IMR-90 (cell line): ENCODE data around the gene SMOC1.
A peak's percentile ranks its signal among the peaks of the same experiment; 100 is the strongest.

Experiments
- BHLHE40 ChIP-seq: fragments of 150-350 bp; IDR thresholded peaks from 2 replicates; pipeline ENCODE4 v1.6.1; 2016; ENCODE audit warnings: mild to moderate bottlenecking, low read depth, low read length
- CEBPB ChIP-seq: IDR thresholded peaks from 2 replicates; pipeline ENCODE4 v1.6.1; 2012; ENCODE audit warnings: low read depth, low read length, improper control_type of control experiment
- CHD1 ChIP-seq: IDR thresholded peaks from 2 replicates; pipeline ENCODE4 v1.6.1; 2012; ENCODE audit warnings: low read depth, low read length, improper control_type of control experiment
- CTCF ChIP-seq: conservative IDR thresholded peaks from 2 replicates; pipeline ENCODE4 v1.5.1; 2012; ENCODE audit warnings: mild to moderate bottlenecking, low read depth, low read length, improper control_type of control experiment
- FOS ChIP-seq: fragments of 150-350 bp; IDR thresholded peaks from 2 replicates; pipeline ENCODE4 v1.6.1; 2016; ENCODE audit warnings: low read depth, low read length
- MAZ ChIP-seq: IDR thresholded peaks from 2 replicates; pipeline ENCODE4 v1.6.1; 2012; ENCODE audit warnings: low read depth, mild to moderate bottlenecking, low read length, improper control_type of control experiment, moderate library complexity, borderline replicate concordance
- MXI1 ChIP-seq: IDR thresholded peaks from 2 replicates; pipeline ENCODE4 v1.6.1; 2012; ENCODE audit warnings: low read depth, mild to moderate bottlenecking, low read length, moderate library complexity, borderline replicate concordance
- POLR2A ChIP-seq: IDR thresholded peaks from 2 replicates; pipeline ENCODE4 v1.6.1; 2012; ENCODE audit warnings: mild to moderate bottlenecking, low read depth, low read length
- RAD21 ChIP-seq: IDR thresholded peaks from 2 replicates; pipeline ENCODE4 v1.6.1; 2012; ENCODE audit warnings: low read length, improper control_type of control experiment
- RFX5 ChIP-seq: IDR thresholded peaks from 2 replicates; pipeline ENCODE4 v1.8.0; 2012; ENCODE audit warnings: low read depth, mild to moderate bottlenecking, low read length, moderate library complexity
- USF2 ChIP-seq: fragments of 150-350 bp; IDR thresholded peaks from 2 replicates; pipeline ENCODE4 v1.6.1; 2017; ENCODE audit warnings: mild to moderate bottlenecking, antibody characterized with exemption, low read length, low read depth

DNA sequence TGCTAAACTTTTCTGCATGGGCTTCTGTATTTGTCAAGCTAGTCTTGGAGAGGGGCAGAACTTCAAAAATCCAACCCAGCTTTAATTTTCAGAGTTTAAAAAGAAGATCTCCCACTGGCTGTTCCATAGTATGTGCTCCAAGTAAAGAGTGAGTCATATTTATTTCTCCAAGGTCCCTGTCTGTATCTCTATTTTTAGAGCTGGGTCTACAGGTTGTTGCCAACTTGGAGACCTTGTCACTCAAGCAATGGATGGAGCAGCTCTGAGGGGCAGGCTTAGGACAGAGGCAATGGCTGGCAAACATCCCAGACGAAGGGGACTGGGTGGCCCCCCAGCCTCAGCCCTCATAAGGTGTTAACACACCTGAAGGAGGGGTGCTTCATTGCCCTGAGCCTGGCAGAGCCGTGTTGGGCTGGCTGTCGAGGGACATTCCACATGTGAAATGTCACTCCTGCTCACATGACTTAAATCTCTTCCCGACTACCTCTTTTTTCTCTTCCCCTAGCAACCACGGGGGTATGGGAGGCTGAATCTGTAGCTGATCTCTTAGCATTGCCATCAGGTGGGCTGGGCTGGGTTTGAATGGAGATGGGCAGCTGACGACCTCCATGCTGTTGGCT lies 103.1 kb downstream of the SMOC1 start:
- no peak for TF ChIP-seq CTCF
- no peak for TF ChIP-seq RAD21
- TF ChIP-seq CHD1 = no peak
- TF ChIP-seq POLR2A = no peak
- no peak for TF ChIP-seq RFX5
- TF ChIP-seq USF2 = no peak
- no peak for TF ChIP-seq MXI1
- no peak for TF ChIP-seq CEBPB
- TF ChIP-seq MAZ = no peak
- no peak for TF ChIP-seq BHLHE40
- peak; percentile 6; the same call in 1 of the 2 replicates for TF ChIP-seq FOS
